AG09309 (cell line): ENCODE results near the gene TDRD9.

Source experiments
- DNase-seq: peaks from one replicate; pipeline ENCODE4 v3.0.0-alpha.2; 2010; ENCODE audit warnings: low read depth
- H3K4me3 ChIP-seq: 2 replicates; pipeline ENCODE4 v1.5.1; 2011; ENCODE audit warnings: mild to moderate bottlenecking, low read depth, low read length, moderate library complexity; ENCODE audit not compliant: control insufficient read depth
- TF ChIP-seq, protein P1 (sequence below): IDR thresholded peaks from 2 replicates; pipeline ENCODE4 v1.5.1; 2011; ENCODE audit warnings: mild to moderate bottlenecking, low read depth, low read length, inconsistent platforms; ENCODE audit not compliant: insufficient read depth, control insufficient read depth; ENCODE audit errors: missing control alignments

Gene TDRD9

DNA sequence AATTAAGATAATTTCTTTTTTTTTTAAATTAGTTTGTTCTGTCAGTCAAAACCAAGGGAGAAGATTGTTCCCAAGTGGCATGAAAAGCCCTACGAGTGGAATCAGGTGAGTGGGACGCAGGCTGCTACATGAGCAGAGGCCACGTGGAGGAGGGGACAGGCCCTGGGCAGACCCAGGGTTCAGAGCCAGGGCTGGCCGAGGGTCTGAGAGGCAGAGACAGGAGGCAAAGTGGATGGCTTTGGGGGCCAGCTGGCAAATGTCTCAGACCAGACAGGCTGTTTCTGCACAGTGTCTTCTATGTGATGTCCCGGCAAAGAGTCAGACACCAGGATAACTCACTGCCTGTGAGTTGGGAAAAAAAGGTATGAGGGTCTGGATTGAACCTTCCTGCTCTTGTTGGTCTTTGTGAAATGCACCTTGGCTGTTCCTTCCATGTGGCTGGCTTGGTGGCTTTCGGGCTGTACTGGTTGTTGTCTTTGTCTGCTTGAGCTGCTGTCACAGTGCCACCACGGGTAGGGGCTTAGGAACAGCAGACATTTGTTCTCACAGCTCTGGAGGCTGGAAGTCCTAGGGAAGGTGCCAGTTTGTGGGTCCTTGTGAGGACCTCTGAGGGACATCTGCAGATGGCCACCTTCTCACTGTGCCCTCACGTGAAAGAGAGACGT, 121.5 kb downstream of the TDRD9 start:
- H3K4me3 ChIP-seq: no peak overlapping the region
- no peak for DNase-seq
- TF ChIP-seq, protein P1, sequence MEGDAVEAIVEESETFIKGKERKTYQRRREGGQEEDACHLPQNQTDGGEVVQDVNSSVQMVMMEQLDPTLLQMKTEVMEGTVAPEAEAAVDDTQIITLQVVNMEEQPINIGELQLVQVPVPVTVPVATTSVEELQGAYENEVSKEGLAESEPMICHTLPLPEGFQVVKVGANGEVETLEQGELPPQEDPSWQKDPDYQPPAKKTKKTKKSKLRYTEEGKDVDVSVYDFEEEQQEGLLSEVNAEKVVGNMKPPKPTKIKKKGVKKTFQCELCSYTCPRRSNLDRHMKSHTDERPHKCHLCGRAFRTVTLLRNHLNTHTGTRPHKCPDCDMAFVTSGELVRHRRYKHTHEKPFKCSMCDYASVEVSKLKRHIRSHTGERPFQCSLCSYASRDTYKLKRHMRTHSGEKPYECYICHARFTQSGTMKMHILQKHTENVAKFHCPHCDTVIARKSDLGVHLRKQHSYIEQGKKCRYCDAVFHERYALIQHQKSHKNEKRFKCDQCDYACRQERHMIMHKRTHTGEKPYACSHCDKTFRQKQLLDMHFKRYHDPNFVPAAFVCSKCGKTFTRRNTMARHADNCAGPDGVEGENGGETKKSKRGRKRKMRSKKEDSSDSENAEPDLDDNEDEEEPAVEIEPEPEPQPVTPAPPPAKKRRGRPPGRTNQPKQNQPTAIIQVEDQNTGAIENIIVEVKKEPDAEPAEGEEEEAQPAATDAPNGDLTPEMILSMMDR: no peak

DNA sequence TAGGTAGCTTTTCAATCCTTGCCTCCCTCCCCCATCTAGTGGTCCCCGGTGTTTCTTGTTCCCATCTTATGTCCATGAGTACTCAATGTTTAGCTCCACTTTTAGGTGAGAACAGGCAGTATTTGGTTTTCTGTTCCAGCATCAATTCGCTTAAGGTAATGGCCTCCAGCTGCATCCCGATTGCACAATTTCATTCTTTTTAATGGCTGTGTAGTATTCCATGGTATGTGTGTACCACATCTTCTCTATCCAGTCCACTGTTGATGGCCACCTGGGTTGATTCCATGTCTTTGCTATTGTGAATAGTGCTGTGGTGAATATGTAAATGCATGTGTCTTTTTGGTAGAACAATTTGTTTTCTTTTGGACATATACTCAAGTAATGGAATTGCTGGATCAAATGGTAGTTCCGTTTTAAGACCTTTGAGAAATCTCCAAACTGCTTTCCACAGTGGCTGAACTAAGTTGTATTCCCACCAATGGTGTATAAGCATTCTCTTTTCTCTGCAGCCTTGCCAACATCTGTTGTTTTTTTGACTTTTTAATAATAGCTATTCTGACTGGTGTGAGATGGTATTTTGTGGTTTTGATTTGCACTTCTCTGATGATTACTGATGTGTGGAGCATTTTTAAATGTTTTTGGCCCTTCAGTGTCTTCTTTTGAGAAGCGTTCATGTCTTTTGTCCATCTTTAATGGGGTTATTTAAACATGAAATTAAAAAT, 123.0 kb downstream of the TDRD9 start:
- no peak for DNase-seq
- TF ChIP-seq, protein P1: no peak
- no peak overlapping the region for H3K4me3 ChIP-seq

DNA sequence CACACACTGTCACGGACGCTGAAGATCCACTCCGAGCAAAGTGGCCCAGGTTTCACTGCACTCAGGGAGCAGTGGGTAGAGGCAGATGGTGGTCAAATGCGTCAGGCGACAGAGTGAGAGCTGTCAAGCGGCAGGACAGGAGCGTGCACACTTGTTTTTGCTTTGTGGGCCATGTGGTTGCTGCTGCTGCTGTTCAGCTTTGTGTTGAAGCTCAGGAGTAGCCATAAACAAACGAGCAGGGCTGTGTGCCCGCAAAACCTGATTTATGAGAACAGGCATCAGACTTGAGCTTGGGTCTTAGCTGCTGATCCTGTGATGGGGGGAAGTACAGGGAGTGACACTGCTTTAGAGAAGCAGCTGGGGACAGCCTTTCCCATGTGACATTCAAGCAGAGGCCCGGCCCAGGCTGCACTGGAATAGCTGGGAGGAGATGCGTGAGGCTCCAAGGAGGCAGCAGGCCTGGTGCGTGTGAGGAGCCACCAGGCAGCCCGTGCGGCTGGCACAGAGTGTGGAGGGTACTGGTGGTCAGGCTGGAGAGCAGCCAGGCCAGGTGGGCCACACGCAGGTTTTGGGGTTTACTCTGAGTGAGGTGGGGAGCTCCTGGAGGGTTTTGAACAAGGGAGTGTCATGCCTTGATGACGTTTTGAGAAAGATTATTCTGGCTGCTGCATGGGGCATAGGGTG, 126.1 kb downstream of the TDRD9 start:
- no peak for DNase-seq
- TF ChIP-seq, protein P1: no peak

DNA sequence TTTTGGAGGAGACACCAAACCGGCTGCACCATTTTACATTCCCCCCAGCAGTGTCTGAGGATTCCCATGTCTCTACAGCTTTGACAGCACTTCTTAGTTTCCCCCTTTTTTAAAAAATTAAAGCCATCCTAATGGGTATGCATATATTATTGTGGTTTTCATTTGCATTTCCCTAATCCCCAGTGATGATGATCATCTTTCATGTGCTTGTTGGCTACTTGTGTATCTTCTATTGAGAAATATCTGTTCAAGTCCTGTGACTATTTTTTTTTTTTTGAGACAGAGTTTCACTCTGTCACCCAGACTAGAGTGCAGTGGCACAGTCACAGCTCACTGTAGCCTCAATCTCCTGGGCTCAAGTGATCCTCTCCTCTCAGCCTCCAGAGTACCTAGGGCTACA, 134.0 kb downstream of the TDRD9 start:
- no peak overlapping the region for H3K4me3 ChIP-seq
- TF ChIP-seq, protein P1: no peak
- no peak for DNase-seq

More for the DNA sequence above, 126.1 kb downstream of the TDRD9 start:
- H3K4me3 ChIP-seq: no peak overlapping the region

DNA sequence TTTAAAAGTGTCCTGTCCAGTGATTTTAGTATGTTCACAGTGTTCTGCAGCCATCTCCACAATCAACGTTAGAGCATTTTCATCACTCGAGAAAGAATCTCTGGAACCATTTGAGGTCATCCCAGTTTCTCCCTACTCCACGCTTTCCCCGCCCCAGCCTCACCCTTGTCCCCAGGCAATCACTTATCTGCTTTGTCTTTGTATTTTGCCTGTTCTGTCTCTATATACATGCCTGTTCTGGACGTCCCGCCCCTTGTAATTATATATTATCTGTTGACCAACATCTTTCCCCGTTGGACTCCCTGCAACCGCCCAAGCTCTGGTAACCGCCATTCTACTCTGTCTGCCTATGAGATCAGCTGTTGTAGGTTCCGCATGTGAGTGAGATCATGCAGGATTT, 135.7 kb downstream of the TDRD9 start:
- TF ChIP-seq, protein P1: no peak
- no peak for DNase-seq

DNA sequence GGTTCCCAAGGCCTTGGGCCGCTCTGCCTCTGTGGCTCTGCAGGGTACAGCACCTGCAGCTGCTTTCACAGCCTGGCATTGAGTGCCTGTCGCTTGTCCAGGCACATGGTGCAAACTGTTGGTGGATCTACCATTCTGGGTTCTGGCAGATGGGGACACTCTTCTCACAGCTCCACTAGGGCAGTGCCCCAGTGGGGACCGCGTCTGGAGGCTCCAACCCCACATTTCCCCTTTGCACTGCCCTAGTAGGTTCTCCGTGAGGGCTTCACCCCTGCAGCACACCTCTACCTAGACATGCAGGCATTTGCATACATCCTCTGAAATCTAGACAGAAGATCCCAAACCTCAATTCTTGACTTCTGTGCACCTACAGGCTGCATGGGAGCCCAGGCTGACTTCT, 138.0 kb downstream of the TDRD9 start:
- TF ChIP-seq, protein P1: no peak
- no peak overlapping the region for H3K4me3 ChIP-seq
- DNase-seq: no peak

More for the DNA sequence above, 135.7 kb downstream of the TDRD9 start:
- H3K4me3 ChIP-seq: no peak overlapping the region
